HUDEP-2 (cell line): Measurements from ENCODE around the gene SLC37A3.
"Not testable (repeated sequence)": the region's sequence is repeated elsewhere in the genome, so short reads cannot be mapped to it uniquely, and the experiment has no call there.

ENCODE experiments used
- DNase-seq, 76 experiments: peaks; one replicate each; lab custom pipeline; 2025; ENCODE audit not compliant: unreplicated experiment in 76 of 76; lab: John Stamatoyannopoulos, UW

The SLC37A3 gene

GRCh38 chr7:140349144-140349771, 49.1 kb downstream of the SLC37A3 start:
- no peak for DNase-seq

DNA sequence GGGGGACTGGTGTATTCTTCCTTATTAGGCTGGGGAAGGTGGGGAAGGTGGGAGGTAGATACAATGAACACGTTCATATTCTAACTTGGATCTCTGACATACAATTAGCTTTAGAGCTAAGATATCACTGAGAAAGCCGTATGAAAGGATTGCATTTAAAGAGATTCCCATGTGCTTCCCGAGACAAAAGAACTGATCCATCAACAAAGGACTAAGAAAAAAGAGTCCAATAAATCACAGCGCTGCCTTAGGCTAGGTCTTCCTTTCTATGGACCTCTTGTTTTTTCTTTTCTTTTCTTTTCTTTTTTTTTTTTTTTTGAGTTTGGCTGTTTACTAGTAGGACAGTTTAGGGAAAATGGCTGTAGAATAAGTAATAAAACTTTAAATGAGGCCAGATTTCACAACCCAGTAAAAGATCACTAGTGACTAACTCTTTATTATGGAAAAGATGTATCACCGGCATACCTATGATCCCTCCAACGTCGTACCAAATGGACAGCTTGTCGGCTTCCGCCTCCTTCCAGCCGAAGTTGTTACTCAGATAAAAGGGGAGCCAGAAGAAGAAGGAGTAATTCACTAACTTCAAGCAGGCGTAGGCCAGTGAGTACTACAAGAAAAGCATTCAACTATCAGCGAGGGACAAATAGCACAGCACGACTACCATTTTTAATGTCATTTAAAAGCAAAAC, 50.0 kb downstream of the SLC37A3 start:
- no peak for DNase-seq

DNA sequence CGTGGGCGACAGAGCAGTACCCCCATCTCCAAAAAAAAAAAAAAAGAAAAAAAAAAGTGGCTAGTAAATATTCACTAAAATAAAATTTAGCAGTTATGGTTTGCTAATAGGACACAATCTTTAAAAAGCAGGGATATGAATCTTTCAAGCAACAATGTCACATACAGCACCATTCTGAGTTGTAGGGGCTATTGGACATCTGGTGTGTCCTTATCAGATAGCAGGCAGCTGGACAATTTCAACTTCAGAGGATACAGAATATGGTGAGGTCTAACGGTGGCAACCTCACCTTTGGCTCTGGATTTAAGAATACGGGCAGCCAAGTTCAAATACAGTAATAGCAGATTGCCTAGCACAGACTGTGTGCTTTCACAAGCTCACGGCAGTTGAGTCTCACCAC, 51.1 kb downstream of the SLC37A3 start:
- no peak for DNase-seq

DNA sequence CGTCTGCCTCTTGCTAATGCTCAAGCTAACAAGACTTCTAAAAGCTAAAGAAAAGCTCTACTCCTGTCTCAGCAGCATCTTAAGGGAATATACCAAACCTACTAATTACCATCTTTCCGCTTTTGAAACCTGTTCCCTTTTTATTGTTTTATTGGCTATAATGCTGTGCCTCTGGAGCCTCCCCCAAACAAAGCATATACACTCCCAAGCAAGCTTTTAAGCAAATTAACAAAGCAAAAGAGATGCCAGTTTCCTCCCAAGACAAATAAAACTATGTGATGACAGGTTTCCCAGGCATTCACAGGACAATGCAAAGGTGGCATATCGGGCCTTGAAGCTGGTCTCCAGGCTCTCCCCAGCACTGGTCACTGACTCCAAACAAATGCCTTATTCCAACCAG, 52.9 kb downstream of the SLC37A3 start:
- DNase-seq: no peak

- peak in 9 of 76 experiments; percentile 3 to 27 (median 8) for DNase-seq
Observed at GRCh38 chr7:140342727-140343514, 55.4 kb downstream of the SLC37A3 start.

DNA sequence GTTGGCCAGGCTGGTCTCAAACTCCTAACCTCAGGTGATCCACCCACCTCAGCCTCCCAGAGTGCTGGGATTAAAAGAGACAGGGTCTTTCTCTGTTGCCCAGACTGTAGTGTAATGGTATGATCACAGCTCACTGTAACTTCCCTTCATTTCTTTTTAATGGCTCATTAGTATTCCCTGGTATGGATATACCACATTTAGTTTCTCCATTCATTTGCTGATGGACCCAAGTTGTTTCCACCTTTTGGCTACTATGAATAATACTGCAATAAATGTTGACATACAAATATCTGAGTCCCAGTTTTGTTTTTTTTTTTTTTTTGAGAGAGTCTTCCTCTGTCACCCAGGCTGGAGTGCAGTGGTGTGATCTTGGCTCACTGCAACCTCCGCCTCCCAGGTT, 59.4 kb downstream of the SLC37A3 start:
- not testable (repeated sequence) for DNase-seq

DNA sequence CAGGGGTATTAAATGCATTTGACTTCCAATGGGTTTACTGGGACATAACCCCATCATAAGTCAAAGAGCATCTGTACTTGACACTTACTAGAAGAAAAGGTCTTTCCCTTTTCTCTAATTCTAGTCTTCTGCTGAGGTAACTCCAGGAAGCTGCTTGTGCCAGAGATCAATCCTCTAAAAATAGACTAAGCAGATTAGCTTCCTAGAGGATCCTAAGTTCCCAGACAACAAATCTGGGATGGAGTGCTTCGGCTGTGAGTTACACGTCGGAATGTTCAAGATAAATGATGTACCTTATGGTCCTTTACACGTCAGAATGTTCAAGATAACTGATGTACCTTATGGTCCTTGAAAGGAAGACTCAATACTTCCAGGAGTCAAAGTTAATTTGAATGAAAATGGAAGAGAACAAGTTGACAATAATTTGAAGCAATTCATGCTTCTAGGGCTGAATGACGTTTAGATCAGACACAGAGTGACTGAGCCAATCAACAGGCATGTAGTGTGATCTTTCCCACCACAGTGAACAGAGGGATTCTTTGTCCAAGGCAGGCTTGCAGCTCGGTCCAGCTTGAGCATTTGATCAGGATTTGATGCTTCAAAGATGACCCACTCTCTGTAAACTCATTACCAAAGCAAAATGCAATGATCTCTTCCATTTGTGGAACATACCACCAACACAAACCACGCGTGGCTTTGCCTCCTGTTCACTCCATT, 63.8 kb downstream of the SLC37A3 start:
- DNase-seq: no peak

GRCh38 chr7:140333686-140334085, 64.6 kb downstream of the SLC37A3 start:
- DNase-seq: no peak

GRCh38 chr7:140333223-140333622, 65.1 kb downstream of the SLC37A3 start:
- DNase-seq: no peak

GRCh38 chr7:140330595-140330994, 67.7 kb downstream of the SLC37A3 start:
- no peak for DNase-seq

- no peak for DNase-seq
Observed at GRCh38 chr7:140330128-140330527, 68.2 kb downstream of the SLC37A3 start.

- DNase-seq: no peak
Observed at GRCh38 chr7:140327261-140327661, 71.1 kb downstream of the SLC37A3 start.

- DNase-seq: peak in 69 of 76 experiments; percentile 5 to 79 (median 46)
Observed at GRCh38 chr7:140326116-140326928, 72.0 kb downstream of the SLC37A3 start.

DNA sequence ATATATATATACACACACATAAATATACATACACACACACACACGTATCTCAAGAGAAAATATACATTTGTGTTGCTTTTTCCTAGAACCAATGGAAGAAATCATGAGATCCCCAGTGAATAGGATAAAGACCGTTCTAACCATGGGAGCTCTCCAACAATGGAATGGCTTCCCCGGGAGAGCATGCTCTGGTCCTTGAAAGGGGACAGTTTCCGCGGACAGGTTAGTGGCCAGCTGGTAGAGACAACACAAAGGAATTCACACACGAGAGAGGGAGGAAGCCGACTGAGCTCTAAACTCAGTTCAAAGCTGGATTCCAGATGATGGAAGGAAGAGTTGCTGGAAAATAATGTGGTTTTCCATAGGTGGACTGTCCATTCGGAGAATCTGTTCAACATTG, 72.7 kb downstream of the SLC37A3 start:
- no peak for DNase-seq

DNA sequence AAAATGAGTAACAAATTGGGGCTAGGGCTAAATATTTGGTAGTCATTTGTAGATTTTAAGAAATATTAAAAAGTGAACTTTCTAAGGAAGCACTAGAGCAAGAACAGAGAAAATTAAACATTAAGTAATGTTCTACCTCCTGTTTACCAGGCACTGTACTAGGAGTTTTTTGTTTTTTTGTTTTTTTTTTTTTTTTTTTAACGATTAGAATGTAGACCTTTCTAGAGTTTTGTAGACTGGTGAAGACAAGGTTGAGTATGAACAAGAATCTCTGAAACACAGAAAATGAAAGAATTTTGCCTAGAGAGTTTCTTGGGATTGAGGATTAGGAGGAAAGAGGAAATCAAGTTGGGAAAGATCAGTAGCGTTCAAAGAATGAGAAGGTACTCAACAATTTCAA, 73.6 kb downstream of the SLC37A3 start:
- DNase-seq: no peak

GRCh38 chr7:140322759-140323158, 75.6 kb downstream of the SLC37A3 start:
- peak; percentile 5 to 97 (median 86) for DNase-seq

- not testable (repeated sequence) for DNase-seq
Observed at GRCh38 chr7:140320078-140320477, 78.3 kb downstream of the SLC37A3 start.

- DNase-seq: no peak
Observed at GRCh38 chr7:140317999-140318398, 80.3 kb downstream of the SLC37A3 start.

DNA sequence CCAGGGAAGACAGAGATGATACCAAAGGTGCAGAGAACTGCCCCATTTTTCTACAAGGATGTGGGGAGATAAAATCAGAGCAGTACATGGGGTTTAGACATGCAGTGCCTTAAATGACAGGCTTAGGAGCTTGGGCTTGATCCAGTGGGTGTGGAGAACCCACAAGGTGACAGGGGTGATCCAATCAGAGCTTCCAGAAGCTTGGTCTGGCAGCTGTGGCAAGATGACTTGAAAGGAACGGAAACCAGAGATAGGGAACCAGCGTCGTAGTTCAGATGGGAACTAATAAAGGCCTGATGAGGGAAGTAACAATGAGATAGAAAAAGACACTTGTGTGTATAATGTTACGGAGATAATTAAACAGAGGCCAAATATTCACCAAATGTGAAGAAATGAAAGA, 80.7 kb downstream of the SLC37A3 start:
- peak in 67 of 76 experiments; percentile 3 to 80 (median 39) for DNase-seq

DNA sequence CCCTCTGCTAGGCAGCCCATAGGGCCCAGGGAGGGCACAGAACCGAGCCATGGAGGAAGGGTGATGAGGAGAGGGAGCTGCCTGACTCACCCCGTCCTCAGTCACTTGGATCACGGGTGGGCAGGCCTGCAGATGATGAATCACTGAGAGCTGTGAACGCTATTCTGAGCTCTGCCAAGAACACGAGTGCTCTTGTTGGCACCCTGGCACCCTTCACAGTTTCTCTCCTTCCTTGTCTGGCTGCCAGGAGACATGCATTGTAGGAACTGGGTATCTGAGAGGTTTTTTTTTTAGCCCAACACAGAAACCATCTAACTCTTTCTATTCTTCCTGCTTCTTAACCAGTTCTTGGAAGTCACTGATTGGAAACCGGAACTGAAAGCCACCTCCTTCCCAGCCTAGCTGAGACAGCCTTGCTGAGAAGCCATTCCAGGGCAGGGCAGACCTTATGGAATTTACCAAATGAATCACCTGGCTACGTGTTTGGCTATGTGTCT, 82.1 kb downstream of the SLC37A3 start:
- DNase-seq: peak in 3 of 76 experiments; percentile 1 to 35 (median 1)
